ENCODE results near the gene GRIP2.

DNA sequence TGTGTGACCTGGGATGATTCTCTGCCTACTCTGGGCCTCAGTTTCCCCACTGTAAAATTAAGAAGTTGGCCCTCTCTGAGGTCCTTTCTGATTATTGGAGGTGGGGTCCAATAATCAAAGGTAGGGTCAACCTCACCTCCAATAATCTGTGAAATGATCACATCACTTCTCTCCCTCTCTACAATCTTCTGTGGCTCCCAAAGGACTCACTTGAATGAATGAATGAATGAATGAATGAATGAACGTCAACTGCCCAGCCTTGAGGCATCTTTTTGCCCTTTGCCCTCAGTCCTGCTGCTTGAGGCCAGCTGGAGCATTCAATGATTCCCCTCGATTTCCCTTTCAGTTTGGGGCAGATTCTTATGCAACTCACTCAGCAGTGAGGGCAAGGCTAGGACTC, 26.7 kb upstream of the GRIP2 start:
- no peak for TF ChIP-seq ZBTB1 (tag by site-specific recombination; IDR thresholded peaks at IDR 0.05)
- TF ChIP-seq ZSCAN30 (tag by site-specific recombination; IDR thresholded peaks at IDR 0.05) = no peak
- TF ChIP-seq, protein P1, sequence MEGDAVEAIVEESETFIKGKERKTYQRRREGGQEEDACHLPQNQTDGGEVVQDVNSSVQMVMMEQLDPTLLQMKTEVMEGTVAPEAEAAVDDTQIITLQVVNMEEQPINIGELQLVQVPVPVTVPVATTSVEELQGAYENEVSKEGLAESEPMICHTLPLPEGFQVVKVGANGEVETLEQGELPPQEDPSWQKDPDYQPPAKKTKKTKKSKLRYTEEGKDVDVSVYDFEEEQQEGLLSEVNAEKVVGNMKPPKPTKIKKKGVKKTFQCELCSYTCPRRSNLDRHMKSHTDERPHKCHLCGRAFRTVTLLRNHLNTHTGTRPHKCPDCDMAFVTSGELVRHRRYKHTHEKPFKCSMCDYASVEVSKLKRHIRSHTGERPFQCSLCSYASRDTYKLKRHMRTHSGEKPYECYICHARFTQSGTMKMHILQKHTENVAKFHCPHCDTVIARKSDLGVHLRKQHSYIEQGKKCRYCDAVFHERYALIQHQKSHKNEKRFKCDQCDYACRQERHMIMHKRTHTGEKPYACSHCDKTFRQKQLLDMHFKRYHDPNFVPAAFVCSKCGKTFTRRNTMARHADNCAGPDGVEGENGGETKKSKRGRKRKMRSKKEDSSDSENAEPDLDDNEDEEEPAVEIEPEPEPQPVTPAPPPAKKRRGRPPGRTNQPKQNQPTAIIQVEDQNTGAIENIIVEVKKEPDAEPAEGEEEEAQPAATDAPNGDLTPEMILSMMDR (tag by site-specific recombination; IDR thresholded peaks at IDR 0.05) = no peak
